Kidney (tissue), 14 donors: ENCODE measurements around the gene ARMH2. TPM values are rescaled to one million over a fixed set of nuclear protein-coding genes. Genes with fewer than 3 reads are reported as not detected.

ENCODE experiments used
- DNase-seq, 5 donors: peaks; one replicate each; pipeline ENCODE4 v3.0.0-alpha.2; 2013 to 2020
- FAIRE-seq: peaks from 2 replicates; lab custom pipeline; 2012; peaks lifted over from hg19 to GRCh38; lab: Jason Lieb, UNC
- H3K27ac ChIP-seq, 2 donors: one replicate each; pipeline ENCODE4 v1.7.0; 2013; ENCODE audit warnings: low read depth in 2 of 2, low read length in 2 of 2, inconsistent platforms in 1 of 2
- H3K27me3 ChIP-seq: one replicate; pipeline ENCODE4 v1.7.1; 2013; ENCODE audit warnings: low read length, inconsistent platforms; ENCODE audit not compliant: control insufficient read depth, insufficient read depth
- H3K36me3 ChIP-seq, 3 donors: one replicate each; pipeline versions ENCODE4 v1.7.0 to v1.7.1; 2013; ENCODE audit warnings: low read length in 3 of 3, control low read depth in 1 of 3, inconsistent platforms in 1 of 3; ENCODE audit not compliant: insufficient read depth in 3 of 3, control insufficient read depth in 2 of 3
- H3K4me1 ChIP-seq, 3 donors: one replicate each; pipeline versions ENCODE4 v1.7.0 to v1.7.1; 2013; ENCODE audit warnings: low read length in 3 of 3, inconsistent platforms in 1 of 3, low read depth in 1 of 3; ENCODE audit not compliant: control insufficient read depth in 2 of 3, insufficient read depth in 2 of 3
- H3K4me3 ChIP-seq, 3 donors: one replicate each; pipeline versions ENCODE4 v1.7.0 to v1.8.1; 2013; ENCODE audit warnings: low read length in 3 of 3, control low read depth in 1 of 3, inconsistent platforms in 1 of 3
- H3K9ac ChIP-seq, 3 donors: one replicate each; pipeline versions ENCODE4 v1.7.0 to v1.7.1; 2013; ENCODE audit warnings: low read length in 3 of 3, control low read depth in 1 of 3, inconsistent platforms in 1 of 3
- H3K9me3 ChIP-seq, 3 donors: one replicate each; pipeline versions ENCODE4 v1.7.0 to v1.7.1; 2013; ENCODE audit warnings: low read length in 3 of 3, control low read depth in 1 of 3, inconsistent platforms in 1 of 3; ENCODE audit not compliant: control insufficient read depth in 2 of 3, insufficient read depth in 1 of 3
- CTCF ChIP-seq: IDR thresholded peaks from 3 replicates; pipeline ENCODE4 v1.5.1; 2012; ENCODE audit warnings: mild to moderate bottlenecking, moderate library complexity, borderline replicate concordance; ENCODE audit not compliant: insufficient read depth; ENCODE audit errors: extremely low read depth
- intact Hi-C: fragments of 100-400 bp; cut with DNase I; formaldehyde crosslinking; loops from one replicate; pipeline ENCODE4 v1.11.1; 2022
- polyA plus RNA-seq: library from polyadenylated mRNA; stranded (reverse); fragments of 350-450 nt; fragmentation: Illumina TruSeq; extraction: RNeasy Lipid Tissue Mini Kit (QIAGEN cat#74804); gene quantifications from one replicate; pipeline ENCODE4 v1.2.3, GENCODE V29; 2014; ENCODE audit warnings: low read depth, low replicate concordance; ENCODE audit not compliant: insufficient read depth
- total RNA-seq: library from RNA; stranded (reverse); fragmentation: NEBNext Ultra II Directional; extraction: Animal tissue kit (Norgen Biotek cat#: 25700); gene quantifications from one replicate; pipeline ENCODE4 v1.2.1, GENCODE V29; 2021
- donor health status: control.
- donor health status: control.
- donor health status: control.
- donor health status: control.
- donor health status: control.
- donor health status: DM: yes; HTN: yes; CAD: no.
- donor health status: Normal renal cell carcinoma (clear cell type).

ARMH2 gene
- total and polyA plus RNA-seq, 2 donors from 2014 or later: not detected

GRCh38 chr6:24821860-24822444 is 23.2 kb upstream of the ARMH2 start:
- H3K9ac ChIP-seq: no peak overlapping the region
- intact Hi-C loops: no loop called here
- H3K4me3 ChIP-seq: no peak overlapping the region
- no peak overlapping the region for H3K27ac ChIP-seq
- H3K36me3 ChIP-seq: no peaks in the 10 kb centered on the region
- no peaks in the 10 kb centered on the region for H3K9me3 ChIP-seq
- TF ChIP-seq CTCF: no peak
- no peaks in the 10 kb centered on the region for H3K4me1 ChIP-seq
- FAIRE-seq (no peak), DNase-seq (no peak)
- H3K27me3 ChIP-seq: no peaks in the 10 kb centered on the region

DNA sequence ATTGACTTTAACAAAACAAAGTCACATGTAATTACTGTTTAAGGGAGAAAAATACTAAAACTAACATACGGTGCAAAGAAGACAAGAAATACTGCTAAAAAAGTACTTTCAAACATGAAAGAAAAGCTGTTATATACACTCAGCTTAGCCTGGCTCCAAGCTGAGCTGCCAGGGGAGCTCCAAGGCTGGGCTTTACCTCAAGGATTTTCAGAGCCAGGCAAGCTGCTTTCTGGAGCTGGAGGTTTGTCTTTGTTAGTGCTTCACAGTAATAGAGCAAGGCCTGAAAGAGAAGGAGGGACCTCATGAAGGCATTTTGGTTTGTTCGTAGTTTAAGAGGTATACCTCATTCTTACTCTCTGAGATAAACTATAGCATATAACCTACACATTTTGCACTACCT is 19.6 kb upstream of the ARMH2 start:
- FAIRE-seq (no peak), DNase-seq (no peak)
- Histone ChIP-seq H3K27me3 (no peaks in the 10 kb centered on the region), H3K4me1 (no peaks in the 10 kb centered on the region), H3K4me3 (no peak overlapping the region), H3K9me3 (no peaks in the 10 kb centered on the region), H3K27ac (no peak overlapping the region), H3K36me3 (no peaks in the 10 kb centered on the region), H3K9ac (no peak overlapping the region)
- TF ChIP-seq CTCF: no peak
- intact Hi-C loops: no loop called here

GRCh38 chr6:24809728-24810127 is 11.0 kb upstream of the ARMH2 start:
- H3K27me3 ChIP-seq: no peaks in the 10 kb centered on the region
- H3K9ac ChIP-seq: no peak overlapping the region
- no peak overlapping the region for H3K4me3 ChIP-seq
- H3K36me3 ChIP-seq: no peaks in the 10 kb centered on the region
- no peaks in the 10 kb centered on the region for H3K9me3 ChIP-seq
- TF ChIP-seq CTCF: no peak
- DNase-seq (no peak), FAIRE-seq (no peak)
- intact Hi-C loops: no loop called here
- H3K27ac ChIP-seq: no peak overlapping the region
- no peaks in the 10 kb centered on the region for H3K4me1 ChIP-seq

DNA sequence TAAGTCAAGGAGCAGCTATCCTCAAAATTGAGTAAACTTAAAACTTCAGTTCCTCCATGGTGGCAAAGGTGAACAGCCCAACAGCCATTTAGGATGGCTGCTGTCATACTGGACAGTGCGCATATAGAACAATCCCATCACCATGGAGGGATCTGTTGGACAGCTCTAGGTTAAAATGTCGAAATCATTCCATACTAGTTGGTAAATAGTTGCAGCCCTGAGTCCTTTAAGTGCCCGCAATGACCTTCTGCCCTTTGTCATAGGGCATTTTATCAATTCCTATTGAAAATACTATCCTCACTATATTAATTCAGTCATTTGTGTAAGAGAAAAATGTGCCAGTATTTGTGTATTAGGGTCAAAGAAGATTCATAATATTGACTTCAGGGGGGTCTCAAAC is 8.9 kb upstream of the ARMH2 start:
- H3K36me3 ChIP-seq: no peaks in the 10 kb centered on the region
- intact Hi-C loops: no loop called here
- H3K4me1 ChIP-seq: no peaks in the 10 kb centered on the region
- no peak overlapping the region for H3K27ac ChIP-seq
- no peaks in the 10 kb centered on the region for H3K9me3 ChIP-seq
- no peak for DNase-seq
- no peak overlapping the region for H3K9ac ChIP-seq
- no peak for TF ChIP-seq CTCF
- no peaks in the 10 kb centered on the region for H3K27me3 ChIP-seq
- no peak for FAIRE-seq
- no peak overlapping the region for H3K4me3 ChIP-seq
